IPS DF 6.9 (cell line): ENCODE data around the gene APOBEC3A.
"Not testable (repeated sequence)": the region's sequence is repeated elsewhere in the genome, so short reads cannot be mapped to it uniquely, and the experiment has no call there.

Source experiments
- DNase-seq: peaks from one replicate; pipeline ENCODE4 v3.0.0-alpha.2; 2013; ENCODE audit warnings: low read depth, low spot score
- H3K27ac ChIP-seq: one replicate; pipeline ENCODE4 v1.5.1; 2013; ENCODE audit warnings: low read length, control low read depth
- H3K27me3 ChIP-seq: 2 replicates; pipeline ENCODE4 v1.6.1; 2013; ENCODE audit warnings: mild to moderate bottlenecking, low read length; ENCODE audit not compliant: control insufficient read depth, insufficient read depth
- H3K36me3 ChIP-seq: 2 replicates; pipeline ENCODE4 v1.6.1; 2013; ENCODE audit warnings: low read length; ENCODE audit not compliant: control insufficient read depth, insufficient read depth
- H3K4me1 ChIP-seq: 2 replicates; pipeline ENCODE4 v1.6.1; 2013; ENCODE audit warnings: low read length; ENCODE audit not compliant: control insufficient read depth, insufficient read depth
- H3K4me3 ChIP-seq: 2 replicates; pipeline ENCODE4 v1.5.1; 2013; ENCODE audit warnings: mild to moderate bottlenecking, low read length
- H3K9me3 ChIP-seq: 2 replicates; pipeline ENCODE4 v1.6.1; 2013; ENCODE audit warnings: low read length, inconsistent platforms; ENCODE audit not compliant: control insufficient read depth, insufficient read depth
- WGBS: extraction: QIAGEN DNeasy Blood & Tissue Kit; methylation state at CpG from one replicate; pipeline ENCODE4 v1.1.7; 2013; ENCODE audit warnings: mixed read lengths, missing lambda C conversion rate; ENCODE audit not compliant: insufficient read length, insufficient coverage; 5-methylcytosine and 5-hydroxymethylcytosine counted together

Gene APOBEC3A

GRCh38 chr22:38996105-38996504 is 38.7 kb downstream of the APOBEC3A start:
- Histone ChIP-seq H3K4me1 (no peaks in the 10 kb centered on the region), H3K4me3 (no peak overlapping the region), H3K27ac (no peak overlapping the region), H3K27me3 (no peaks in the 10 kb centered on the region), H3K36me3 (no peaks in the 10 kb centered on the region), H3K9me3 (no peaks in the 10 kb centered on the region)
- no peak for DNase-seq
- no CpG with 5 or more reads among the region's 6 CpGs for WGBS

- WGBS, result no CpG with 5 or more reads among the region's 3 CpGs
- no peak overlapping the region for H3K27ac ChIP-seq
These were observed 40.1 kb downstream of the APOBEC3A start for GRCh38 chr22:38997518-38997917.

GRCh38 chr22:39003165-39003638 is 45.8 kb downstream of the APOBEC3A start:
- Histone ChIP-seq H3K36me3 (no peaks in the 10 kb centered on the region), H3K4me1 (peaks cover 3% of the 10 kb centered on the region), H3K9me3 (no peaks in the 10 kb centered on the region), H3K27ac (no peak overlapping the region), H3K27me3 (no peaks in the 10 kb centered on the region), H3K4me3 (no peak overlapping the region)
- peak; percentile 89 for DNase-seq
- no CpG with 5 or more reads among the region's 7 CpGs for WGBS

More at GRCh38 chr22:38997518-38997917, 40.1 kb downstream of the APOBEC3A start:
- Histone ChIP-seq H3K4me1 (no peaks in the 10 kb centered on the region), H3K4me3 (no peak overlapping the region), H3K36me3 (no peaks in the 10 kb centered on the region), H3K9me3 (no peaks in the 10 kb centered on the region), H3K27me3 (no peaks in the 10 kb centered on the region)
- no peak for DNase-seq

- H3K4me3 ChIP-seq, result no peak overlapping the region
- no CpG with 5 or more reads among the region's 5 CpGs for WGBS
- DNase-seq, result no peak
- H3K36me3 ChIP-seq, result no peaks in the 10 kb centered on the region
- no peaks in the 10 kb centered on the region for H3K9me3 ChIP-seq
- H3K4me1 ChIP-seq, result peaks cover 3% of the 10 kb centered on the region
- H3K27me3 ChIP-seq, result no peaks in the 10 kb centered on the region
- H3K27ac ChIP-seq, result no peak overlapping the region
These were observed 49.8 kb downstream of the APOBEC3A start for GRCh38 chr22:39007177-39007576.

- H3K4me3 ChIP-seq, H3K9me3 ChIP-seq, H3K27ac ChIP-seq, H3K27me3 ChIP-seq, H3K4me1 ChIP-seq, H3K36me3 ChIP-seq, DNase-seq: not testable (repeated sequence)
- no CpG with 5 or more reads among the region's 8 CpGs for WGBS
These were observed 51.0 kb downstream of the APOBEC3A start for GRCh38 chr22:39008271-39008850.

- DNase-seq, result no peak
- Histone ChIP-seq H3K36me3 (no peaks in the 10 kb centered on the region), H3K4me1 (no peaks in the 10 kb centered on the region), H3K4me3 (no peak overlapping the region), H3K9me3 (no peaks in the 10 kb centered on the region), H3K27me3 (no peaks in the 10 kb centered on the region), H3K27ac (no peak overlapping the region)
- no CpG with 5 or more reads among the region's 15 CpGs for WGBS
These were observed 53.5 kb downstream of the APOBEC3A start for GRCh38 chr22:39010946-39011345.
